ENCODE results near the gene FRYL.

DNA sequence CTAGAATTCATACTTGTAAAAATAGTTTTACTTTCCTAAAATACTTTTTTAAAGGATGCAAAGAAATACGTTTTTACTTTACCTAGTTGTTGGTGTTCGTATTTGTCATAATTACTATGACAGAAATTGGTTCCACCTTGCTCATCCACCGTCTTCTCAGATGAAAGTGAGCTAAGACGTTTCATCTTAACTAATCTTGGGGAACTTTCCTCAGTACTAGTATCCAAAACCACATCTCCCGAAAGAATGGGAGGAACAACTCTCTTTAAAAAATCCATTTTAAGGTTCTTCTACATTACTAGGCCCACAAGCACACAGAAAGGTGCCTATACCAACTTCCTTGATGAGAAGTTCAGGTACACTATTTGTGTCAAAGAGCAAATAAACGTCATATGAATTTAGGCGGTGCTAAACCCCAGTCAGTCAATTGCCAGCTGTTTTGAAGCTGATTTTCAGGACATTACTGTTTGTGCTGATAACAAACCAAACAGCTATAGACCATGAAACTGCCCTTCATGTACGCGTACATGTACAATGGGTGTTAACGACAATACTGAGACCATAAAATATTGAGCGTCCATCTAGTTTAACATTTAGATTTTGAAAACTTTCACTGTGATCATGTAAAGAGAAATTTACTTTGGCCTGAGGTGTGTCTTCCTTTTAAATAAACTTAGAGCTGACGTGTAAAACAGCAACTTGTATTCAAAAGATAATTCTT is 99.1 kb downstream of the FRYL start:
- TF ChIP-seq POLR2A (IDR thresholded peaks at IDR 0.05; ENCODE audit: low read depth, low read length) (no peak), POLR2AphosphoS5 (IDR thresholded peaks at IDR 0.05; ENCODE audit: low read depth, low read length) (no peak)
